ENCODE measurements around the gene DHRSX. TPM values are rescaled to one million over a fixed set of nuclear protein-coding genes. Genes with fewer than 3 reads are reported as not detected.

Gene DHRSX
- total and polyA plus RNA-seq, 9 donors, result 12.2 to 25.9 (median 20.4) TPM

GRCh38 chrX:2402361-2402690 is 98.5 kb downstream of the DHRSX start:
- no peaks in the 10 kb centered on the region for H3K27me3 ChIP-seq
- 89 to 95% (median 93%) methylated on average over 7 of the region's 7 CpGs for WGBS, 3 donors
- DNase-seq, result no peak
- TF ChIP-seq EP300 (IDR thresholded peaks at IDR 0.05), result no peak
- no peak for TF ChIP-seq POLR2A (IDR thresholded peaks at IDR 0.05)
- no peak for TF ChIP-seq CTCF (IDR thresholded peaks at IDR 0.05)
- no peak overlapping the region for H3K4me3 ChIP-seq
- H3K27ac ChIP-seq, result no peak overlapping the region
- no peaks in the 10 kb centered on the region for H3K4me1 ChIP-seq (ENCODE audit: insufficient read depth)
- intact Hi-C loops (cut with DNase I), result no loop called here
- H3K36me3 ChIP-seq, result no peaks in the 10 kb centered on the region
- H3K9me3 ChIP-seq, result peaks cover 0 to 6% of the 10 kb centered on the region in 2 donors

GRCh38 chrX:2401590-2402360 is 99.0 kb downstream of the DHRSX start:
- 84 to 89% (median 85%) methylated on average over 21 of the region's 21 CpGs for WGBS, 3 donors
- intact Hi-C loops (cut with DNase I), result no loop called here
- Histone ChIP-seq H3K9me3 (peaks cover 0 to under 1% of the 10 kb centered on the region in 2 donors), H3K4me3 (no peak overlapping the region), H3K27me3 (no peaks in the 10 kb centered on the region), H3K4me1 (ENCODE audit: insufficient read depth) (peaks cover 2% of the 10 kb centered on the region), H3K27ac (no peak overlapping the region), H3K36me3 (no peaks in the 10 kb centered on the region)
- no peak for TF ChIP-seq POLR2A (IDR thresholded peaks at IDR 0.05)
- no peak for TF ChIP-seq CTCF (IDR thresholded peaks at IDR 0.05)
- TF ChIP-seq EP300 (IDR thresholded peaks at IDR 0.05), result no peak
- no peak for DNase-seq

GRCh38 chrX:2401201-2401589 is 99.6 kb downstream of the DHRSX start:
- Histone ChIP-seq H3K36me3 (no peaks in the 10 kb centered on the region), H3K27me3 (no peaks in the 10 kb centered on the region), H3K4me3 (no peak overlapping the region), H3K4me1 (ENCODE audit: insufficient read depth) (peaks cover 2% of the 10 kb centered on the region), H3K27ac (no peak overlapping the region), H3K9me3 (no peaks in the 10 kb centered on the region)
- intact Hi-C loops (cut with DNase I), result no loop called here
- DNase-seq, result no peak
- no peak for TF ChIP-seq EP300 (IDR thresholded peaks at IDR 0.05)
- TF ChIP-seq POLR2A (IDR thresholded peaks at IDR 0.05), result no peak
- no peak for TF ChIP-seq CTCF (IDR thresholded peaks at IDR 0.05)
- WGBS, 3 donors, result 93 to 95% (median 94%) methylated on average over 9 of the region's 9 CpGs

- H3K4me1 ChIP-seq (ENCODE audit: insufficient read depth), result peaks cover 2% of the 10 kb centered on the region
- 85 to 86% (median 85%) methylated on average over 14 of the region's 14 CpGs for WGBS, 3 donors
- no peak for TF ChIP-seq EP300 (IDR thresholded peaks at IDR 0.05)
- no peak for TF ChIP-seq POLR2A (IDR thresholded peaks at IDR 0.05)
- TF ChIP-seq CTCF (IDR thresholded peaks at IDR 0.05), result no peak
- no peak overlapping the region for H3K4me3 ChIP-seq
- no peak for DNase-seq
- no peaks in the 10 kb centered on the region for H3K9me3 ChIP-seq
- H3K27me3 ChIP-seq, result no peaks in the 10 kb centered on the region
- no peak overlapping the region for H3K27ac ChIP-seq
- intact Hi-C loops (cut with DNase I), result no loop called here
- H3K36me3 ChIP-seq, result no peaks in the 10 kb centered on the region
These were observed 102.6 kb downstream of the DHRSX start for GRCh38 chrX:2398064-2398656.
